Caco-2 (cell line): ENCODE measurements around the gene REPS1. TPM values are rescaled to one million over a fixed set of nuclear protein-coding genes. Genes with fewer than 3 reads are reported as not detected.

ENCODE experiments used
- BruUV-seq: library from RNA; stranded (reverse); fragments of 400-500 nt; replicated peaks from 2 replicates; lab custom pipeline; 2021; lab: Mats Ljungman, UMichigan
- CTCF ChIA-PET: fragments of 300-600 bp; sonication (Branson Sonifier 250); formaldehyde crosslinking; loops from one replicate; lab custom pipeline; 2022; ENCODE audit warnings: antibody characterized with exemption; lab: Charles Lee
- POLR2A ChIA-PET: fragments of 300-600 bp; sonication (Branson Sonifier 250); formaldehyde crosslinking; loops from one replicate; lab custom pipeline; 2022; ENCODE audit warnings: antibody characterized with exemption; lab: Charles Lee
- DNase-seq, 2 experiments: peaks; one replicate each; pipeline versions ENCODE4 v3.0.0 to v3.0.0-alpha.2; 2020 to 2022
- H3K27me3 ChIP-seq: replicated peaks from 2 replicates; pipeline ENCODE4 v1.6.0; 2011; ENCODE audit warnings: low read length; ENCODE audit not compliant: control insufficient read depth, insufficient read depth
- H3K36me3 ChIP-seq: 2 replicates; pipeline ENCODE4 v1.5.1; 2011; ENCODE audit warnings: low read length; ENCODE audit not compliant: control insufficient read depth, insufficient read depth
- H3K4me1 ChIP-seq: fragments of 250-450 bp; sonication (Bioruptor Pico); 2 replicates; pipeline ENCODE4 v1.5.1; 2020; ENCODE audit warnings: mild to moderate bottlenecking
- H3K4me3 ChIP-seq: 2 replicates; pipeline ENCODE4 v1.5.1; 2011; ENCODE audit warnings: low read depth, mild to moderate bottlenecking, control low read depth, low read length
- H3K9me3 ChIP-seq: fragments of 250-450 bp; sonication (Bioruptor Pico); 2 replicates; pipeline ENCODE4 v1.5.1; 2020; ENCODE audit warnings: mild to moderate bottlenecking, moderate library complexity
- H3K27ac Mint-ChIP-seq: one replicate; pipeline ENCODE4 v1.8.0; 2022; ENCODE audit warnings: mixed read lengths; ENCODE audit not compliant: unreplicated experiment
- H3K27me3 Mint-ChIP-seq: one replicate; pipeline ENCODE4 v1.8.0; 2022; ENCODE audit warnings: mixed read lengths; ENCODE audit not compliant: insufficient read depth, unreplicated experiment
- H3K36me3 Mint-ChIP-seq: one replicate; pipeline ENCODE4 v1.8.0; 2022; ENCODE audit warnings: mild to moderate bottlenecking, mixed read lengths; ENCODE audit not compliant: insufficient read depth, unreplicated experiment
- H3K4me1 Mint-ChIP-seq: one replicate; pipeline ENCODE4 v1.8.0; 2022; ENCODE audit warnings: low read depth, mixed read lengths; ENCODE audit not compliant: unreplicated experiment
- H3K4me3 Mint-ChIP-seq: one replicate; pipeline ENCODE4 v1.8.0; 2022; ENCODE audit warnings: mild to moderate bottlenecking, moderate library complexity, mixed read lengths; ENCODE audit not compliant: unreplicated experiment
- H3K9me3 Mint-ChIP-seq: one replicate; pipeline ENCODE4 v1.8.0; 2022; ENCODE audit warnings: mixed read lengths; ENCODE audit not compliant: unreplicated experiment
- CTCF ChIP-seq, 2 experiments: fragments of 200-600 bp in 1 of 2; IDR thresholded peaks; 1 replicate in 1 of 2; 2 replicates in 1 of 2; pipeline versions ENCODE4 v1.5.1 to v1.8.0; 2011 to 2022; ENCODE audit warnings: antibody characterized with exemption in 1 of 2, control low read depth in 1 of 2, inconsistent platforms in 1 of 2, low read depth in 1 of 2, low read length in 1 of 2, mild to moderate bottlenecking in 1 of 2, moderate library complexity in 1 of 2; ENCODE audit not compliant: insufficient read depth in 1 of 2, severe bottlenecking in 1 of 2, unreplicated experiment in 1 of 2
- intact Hi-C: fragments of 100-400 bp; cut with micrococcal nuclease; formaldehyde crosslinking; loops from one replicate; pipeline ENCODE4 v1.10.0; 2022; ENCODE audit not compliant: unreplicated experiment
- total RNA-seq: library from RNA; stranded (reverse); gene quantifications from 2 replicates; pipeline ENCODE4 v1.2.3, GENCODE V29; 2022

Gene REPS1
- total RNA-seq, 1 experiment from 2014 or later = 74.1 TPM

- no peak for DNase-seq
- Histone ChIP-seq H3K9me3 (no peaks in the 10 kb centered on the region), H3K36me3 (no peaks in the 10 kb centered on the region; the same call in 1 of the 2 replicates), H3K4me1 (no peaks in the 10 kb centered on the region), H3K4me3 (no peak overlapping the region), H3K27me3 (no peaks in the 10 kb centered on the region)
- intact Hi-C loops = no loop called here
- no peak for TF ChIP-seq CTCF (IDR thresholded peaks at IDR 0.05; ENCODE audit: insufficient read depth in 1 of 2, low read depth in 1 of 2, low read length in 1 of 2, severe bottlenecking in 1 of 2, unreplicated experiment in 1 of 2)
- H3K27ac Mint-ChIP-seq = no peak overlapping the region
- CTCF ChIA-PET = no interaction called here
- no peak overlapping the region for H3K4me3 Mint-ChIP-seq
- H3K36me3 Mint-ChIP-seq = peaks cover 60% of the 10 kb centered on the region
- no TSS peak for BruUV-seq
- H3K4me1 Mint-ChIP-seq = no peaks in the 10 kb centered on the region
- POLR2A ChIA-PET = no interaction called here
- H3K27me3 Mint-ChIP-seq = no peaks in the 10 kb centered on the region
- H3K9me3 Mint-ChIP-seq = no peaks in the 10 kb centered on the region
Measured at GRCh38 chr6:138907167-138907566, 80.9 kb downstream of the REPS1 start.

GRCh38 chr6:138897031-138897430, 91.0 kb downstream of the REPS1 start:
- Mint-ChIP-seq H3K27ac (no peak overlapping the region), H3K27me3 (no peaks in the 10 kb centered on the region), H3K4me1 (peaks cover 5% of the 10 kb centered on the region), H3K9me3 (no peaks in the 10 kb centered on the region), H3K36me3 (peaks cover 48% of the 10 kb centered on the region), H3K4me3 (no peak overlapping the region)
- ChIA-PET CTCF (no interaction called here), POLR2A (no interaction called here)
- no peaks in the 10 kb centered on the region for H3K36me3 ChIP-seq
- intact Hi-C loops = no loop called here
- no peak for DNase-seq
- no peak overlapping the region for H3K4me3 ChIP-seq
- BruUV-seq = no TSS peak
- TF ChIP-seq CTCF (IDR thresholded peaks at IDR 0.05; ENCODE audit: insufficient read depth in 1 of 2, low read depth in 1 of 2, low read length in 1 of 2, severe bottlenecking in 1 of 2, unreplicated experiment in 1 of 2) = no peak
- H3K4me1 ChIP-seq = no peaks in the 10 kb centered on the region
- no peaks in the 10 kb centered on the region for H3K9me3 ChIP-seq
- H3K27me3 ChIP-seq = no peaks in the 10 kb centered on the region

- POLR2A ChIA-PET = no interaction called here
Measured at GRCh38 chr6:138896104-138896756, 91.8 kb downstream of the REPS1 start.

More at GRCh38 chr6:138896104-138896756, 91.8 kb downstream of the REPS1 start:
- no peaks in the 10 kb centered on the region for H3K9me3 Mint-ChIP-seq
- Histone ChIP-seq H3K4me3 (no peak overlapping the region), H3K27me3 (no peaks in the 10 kb centered on the region), H3K4me1 (no peaks in the 10 kb centered on the region), H3K9me3 (no peaks in the 10 kb centered on the region), H3K36me3 (no peaks in the 10 kb centered on the region)
- peaks cover 53% of the 10 kb centered on the region for H3K36me3 Mint-ChIP-seq
- CTCF ChIA-PET = no interaction called here
- no peak overlapping the region for H3K27ac Mint-ChIP-seq
- intact Hi-C loops = no loop called here
- DNase-seq = no peak
- no peaks in the 10 kb centered on the region for H3K27me3 Mint-ChIP-seq
- BruUV-seq = no TSS peak
- peaks cover 9% of the 10 kb centered on the region for H3K4me1 Mint-ChIP-seq
- TF ChIP-seq CTCF (IDR thresholded peaks at IDR 0.05; ENCODE audit: insufficient read depth in 1 of 2, low read depth in 1 of 2, low read length in 1 of 2, severe bottlenecking in 1 of 2, unreplicated experiment in 1 of 2) = no peak
- H3K4me3 Mint-ChIP-seq = no peak overlapping the region
